ENCODE measurements around the gene NAV3. TPM values are rescaled to one million over a fixed set of nuclear protein-coding genes. Genes with fewer than 3 reads are reported as not detected.
A peak's percentile ranks its signal among the peaks of the same experiment; 100 is the strongest.

Gene NAV3
- total RNA-seq, 1 donor from 2014 or later: 3.3 TPM

GRCh38 chr12:78189656-78190055, 359.0 kb downstream of the NAV3 start:
- intact Hi-C loops (cut with DNase I): no loop called here
- DNase-seq: no peak
- no peak for ATAC-seq (ENCODE audit: poor library complexity)

- ATAC-seq (ENCODE audit: poor library complexity) (no peak), DNase-seq (no peak)
- intact Hi-C loops (cut with DNase I): no loop called here
These were observed 360.9 kb downstream of the NAV3 start for GRCh38 chr12:78191611-78192010.

GRCh38 chr12:78192979-78193378, 362.3 kb downstream of the NAV3 start:
- ATAC-seq (ENCODE audit: poor library complexity): no peak
- intact Hi-C loops (cut with DNase I): no loop called here

GRCh38 chr12:78194448-78194847, 363.8 kb downstream of the NAV3 start:
- intact Hi-C loops (cut with DNase I): no loop called here
- DNase-seq (no peak), ATAC-seq (ENCODE audit: poor library complexity) (peak; percentile 51)

More at GRCh38 chr12:78192979-78193378, 362.3 kb downstream of the NAV3 start:
- no peak for DNase-seq

GRCh38 chr12:78198896-78199295, 368.2 kb downstream of the NAV3 start:
- no peak for ATAC-seq (ENCODE audit: poor library complexity)
- intact Hi-C loops (cut with DNase I): no loop called here
- DNase-seq: no peak

GRCh38 chr12:78199926-78200325, 369.2 kb downstream of the NAV3 start:
- intact Hi-C loops (cut with DNase I): no loop called here

GRCh38 chr12:78204926-78205325, 374.2 kb downstream of the NAV3 start:
- ATAC-seq (ENCODE audit: poor library complexity) (no peak), DNase-seq (no peak)

More at GRCh38 chr12:78199926-78200325, 369.2 kb downstream of the NAV3 start:
- ATAC-seq (ENCODE audit: poor library complexity) (no peak), DNase-seq (no peak)

GRCh38 chr12:78208092-78208491, 377.4 kb downstream of the NAV3 start:
- DNase-seq (no peak), ATAC-seq (ENCODE audit: poor library complexity) (no peak)
- intact Hi-C loops (cut with DNase I): no loop called here

More at GRCh38 chr12:78204926-78205325, 374.2 kb downstream of the NAV3 start:
- intact Hi-C loops (cut with DNase I): no loop called here

- intact Hi-C loops (cut with DNase I): no loop called here
- peak; percentile 85 for ATAC-seq (ENCODE audit: poor library complexity)
- DNase-seq: peak; percentile 48
These were observed 379.3 kb downstream of the NAV3 start for GRCh38 chr12:78209846-78210505.

GRCh38 chr12:78210506-78210860, 379.8 kb downstream of the NAV3 start:
- intact Hi-C loops (cut with DNase I): no loop called here
- no peak for ATAC-seq (ENCODE audit: poor library complexity)
- no peak for DNase-seq

GRCh38 chr12:78210894-78211302, 380.2 kb downstream of the NAV3 start:
- DNase-seq (no peak), ATAC-seq (ENCODE audit: poor library complexity) (peak; percentile 50)
- intact Hi-C loops (cut with DNase I): no loop called here

- peak; percentile 55 for ATAC-seq (ENCODE audit: poor library complexity)
- no peak for DNase-seq
- intact Hi-C loops (cut with DNase I): no loop called here
These were observed 390.1 kb downstream of the NAV3 start for GRCh38 chr12:78220811-78221210.

GRCh38 chr12:78224154-78224553, 393.5 kb downstream of the NAV3 start:
- intact Hi-C loops (cut with DNase I): no loop called here
- DNase-seq (no peak), ATAC-seq (ENCODE audit: poor library complexity) (no peak)

GRCh38 chr12:78226763-78227162, 396.1 kb downstream of the NAV3 start:
- intact Hi-C loops (cut with DNase I): no loop called here
- no peak for ATAC-seq (ENCODE audit: poor library complexity)

GRCh38 chr12:78229591-78230101, 399.0 kb downstream of the NAV3 start:
- ATAC-seq (ENCODE audit: poor library complexity) (no peak), DNase-seq (no peak)
- intact Hi-C loops (cut with DNase I): no loop called here

More at GRCh38 chr12:78226763-78227162, 396.1 kb downstream of the NAV3 start:
- no peak for DNase-seq

- DNase-seq (no peak), ATAC-seq (ENCODE audit: poor library complexity) (no peak)
- intact Hi-C loops (cut with DNase I): no loop called here
These were observed 402.1 kb downstream of the NAV3 start for GRCh38 chr12:78232756-78233155.

GRCh38 chr12:78236264-78236663, 405.6 kb downstream of the NAV3 start:
- ATAC-seq (ENCODE audit: poor library complexity) (no peak), DNase-seq (no peak)
- intact Hi-C loops (cut with DNase I): no loop called here

- intact Hi-C loops (cut with DNase I): no loop called here
- ATAC-seq (ENCODE audit: poor library complexity) (no peak), DNase-seq (no peak)
These were observed 408.9 kb downstream of the NAV3 start for GRCh38 chr12:78239544-78239943.

GRCh38 chr12:78240827-78241226, 410.1 kb downstream of the NAV3 start:
- DNase-seq (no peak), ATAC-seq (ENCODE audit: poor library complexity) (no peak)
- intact Hi-C loops (cut with DNase I): no loop called here

GRCh38 chr12:78241446-78241845, 410.8 kb downstream of the NAV3 start:
- DNase-seq (no peak), ATAC-seq (ENCODE audit: poor library complexity) (no peak)
- intact Hi-C loops (cut with DNase I): no loop called here
